ENCODE measurements around the gene PGM5.
"Not testable (repeated sequence)": the region's sequence is repeated elsewhere in the genome, so short reads cannot be mapped to it uniquely, and the experiment has no call there.

Gene PGM5

DNA sequence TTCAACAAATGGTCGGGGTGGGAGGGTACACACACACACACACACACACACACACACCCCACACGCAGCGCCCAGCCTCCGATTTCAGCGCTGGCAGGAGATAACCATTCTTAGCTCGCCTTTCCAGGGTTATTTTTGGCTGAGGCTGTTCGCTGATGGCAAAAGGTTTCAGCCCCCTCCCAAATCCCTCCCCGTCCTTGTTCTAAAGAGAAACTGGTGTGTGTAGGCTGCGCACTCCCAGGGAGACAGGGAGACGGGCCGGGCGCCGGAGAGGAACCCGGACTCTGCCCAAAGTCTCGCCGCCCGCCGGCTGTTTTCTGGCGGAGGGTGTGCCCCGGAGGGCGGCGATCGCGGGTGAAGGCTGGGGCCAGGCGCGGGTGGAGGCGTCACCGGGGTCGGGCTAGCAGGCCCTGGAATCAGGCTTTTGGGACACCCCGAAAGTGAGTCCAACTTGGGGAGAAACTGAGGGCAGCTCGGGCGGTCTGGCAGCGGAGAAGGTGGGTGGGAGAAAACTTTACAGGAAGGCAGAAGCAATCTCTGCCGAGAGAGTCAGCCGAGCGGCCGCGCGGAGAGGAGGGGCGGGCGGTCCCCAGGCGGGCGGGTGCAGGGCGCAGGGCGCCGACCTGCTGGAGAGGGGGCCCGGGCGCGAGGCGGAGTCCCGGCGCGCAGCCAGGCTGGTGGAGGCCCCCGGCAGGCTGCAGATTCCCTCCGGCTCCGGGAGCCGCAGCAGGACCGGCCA, at the start of gene PGM5:
Gene PGM5, plus strand, starts transcription at position 232 of the 739 bp plus-strand sequence. CDS start 517 bp downstream, outside the sequence.
- not testable (repeated sequence) for DNase-seq

GRCh38 chr9:68307127-68307526, 49.3 kb upstream of the PGM5 start:
- not testable (repeated sequence) for DNase-seq

GRCh38 chr9:68307654-68308053, 48.8 kb upstream of the PGM5 start:
- not testable (repeated sequence) for DNase-seq

- not testable (repeated sequence) for DNase-seq
These were observed 45.2 kb upstream of the PGM5 start for GRCh38 chr9:68311208-68311607.

- not testable (repeated sequence) for DNase-seq
These were observed 38.2 kb upstream of the PGM5 start for GRCh38 chr9:68318209-68318608.

DNA sequence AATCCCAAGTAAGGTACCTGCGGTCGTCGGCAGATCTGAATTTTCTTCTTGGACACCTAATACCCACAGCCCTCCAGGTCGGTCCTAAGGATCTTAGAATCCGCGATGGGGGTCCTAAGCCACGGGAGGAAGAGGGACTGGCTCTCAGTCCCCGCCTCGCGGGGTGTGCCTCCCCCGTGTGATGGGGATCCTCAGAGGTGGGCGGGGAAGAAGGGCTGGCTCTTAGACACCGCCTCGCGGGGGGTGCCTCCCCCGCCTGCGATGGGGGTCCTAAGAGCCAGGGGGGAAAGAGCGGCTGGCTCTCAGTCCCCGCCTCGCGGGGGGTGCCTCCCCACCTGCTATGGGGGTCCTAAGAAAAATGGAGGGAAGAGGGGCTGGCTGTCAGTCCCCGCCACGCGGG, 32.7 kb upstream of the PGM5 start:
- DNase-seq: not testable (repeated sequence)

DNA sequence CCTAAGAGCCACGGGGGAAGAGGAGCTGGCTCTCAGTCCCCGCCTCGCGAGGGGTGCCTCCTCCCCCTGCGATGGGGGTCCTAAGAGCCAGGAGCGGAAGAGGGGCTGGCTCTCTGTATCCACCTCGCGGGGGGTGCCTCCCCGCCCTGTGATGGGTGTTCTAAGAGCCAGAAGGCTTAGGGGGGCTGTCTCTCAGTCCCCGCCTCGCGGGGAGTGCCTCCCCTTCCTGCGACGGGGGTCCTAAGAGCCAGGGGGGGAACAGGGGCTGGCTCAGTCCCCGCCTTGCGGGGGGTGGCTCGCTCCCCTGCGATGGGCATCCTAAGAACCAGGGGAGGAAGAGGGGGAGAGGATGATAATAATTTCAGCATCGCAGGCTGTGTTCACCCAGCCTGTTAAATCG, 31.9 kb upstream of the PGM5 start:
- DNase-seq: not testable (repeated sequence)

- DNase-seq: not testable (repeated sequence)
These were observed 27.3 kb upstream of the PGM5 start for GRCh38 chr9:68329106-68329505.

- DNase-seq: not testable (repeated sequence)
These were observed 25.8 kb upstream of the PGM5 start for GRCh38 chr9:68330531-68331173.

GRCh38 chr9:68332122-68332521, 24.3 kb upstream of the PGM5 start:
- not testable (repeated sequence) for DNase-seq

GRCh38 chr9:68335935-68336334, 20.5 kb upstream of the PGM5 start:
- not testable (repeated sequence) for DNase-seq

DNA sequence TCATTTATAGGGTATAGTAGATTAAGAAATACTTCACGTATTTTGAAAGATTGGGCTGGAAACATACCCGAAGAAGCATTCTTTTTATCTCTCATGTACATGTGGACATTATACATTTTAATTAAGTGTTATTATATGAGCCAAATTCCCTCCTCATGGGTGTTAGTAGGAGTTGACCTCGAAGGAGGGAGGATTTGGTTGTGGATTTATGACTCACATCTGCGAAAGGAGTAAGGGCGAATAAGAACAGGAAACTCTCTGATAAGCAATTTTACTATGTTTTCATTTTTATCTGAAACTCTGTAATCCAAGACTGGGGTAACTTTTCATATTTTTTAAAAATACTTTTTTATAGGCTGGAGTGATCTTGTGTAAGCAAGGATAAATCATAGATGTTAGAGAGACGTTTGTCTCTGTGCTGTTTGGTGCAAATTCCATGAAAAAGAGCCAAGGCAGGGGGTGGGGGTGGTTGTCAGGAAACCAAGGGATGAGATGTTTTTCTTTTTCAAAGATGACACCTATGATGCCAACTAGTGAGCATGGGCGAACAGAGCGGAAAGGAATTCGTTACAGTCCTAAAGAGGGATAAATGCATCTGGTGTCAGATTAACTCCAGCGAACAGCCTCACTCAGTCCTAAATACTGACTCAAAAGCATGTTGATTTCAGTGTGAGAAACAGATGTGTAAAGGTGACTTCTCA, 19.6 kb upstream of the PGM5 start:
- not testable (repeated sequence) for DNase-seq

- DNase-seq: not testable (repeated sequence)
These were observed 18.4 kb upstream of the PGM5 start for GRCh38 chr9:68338000-68338399.

- DNase-seq: not testable (repeated sequence)
These were observed 14.0 kb upstream of the PGM5 start for GRCh38 chr9:68342265-68343025.

DNA sequence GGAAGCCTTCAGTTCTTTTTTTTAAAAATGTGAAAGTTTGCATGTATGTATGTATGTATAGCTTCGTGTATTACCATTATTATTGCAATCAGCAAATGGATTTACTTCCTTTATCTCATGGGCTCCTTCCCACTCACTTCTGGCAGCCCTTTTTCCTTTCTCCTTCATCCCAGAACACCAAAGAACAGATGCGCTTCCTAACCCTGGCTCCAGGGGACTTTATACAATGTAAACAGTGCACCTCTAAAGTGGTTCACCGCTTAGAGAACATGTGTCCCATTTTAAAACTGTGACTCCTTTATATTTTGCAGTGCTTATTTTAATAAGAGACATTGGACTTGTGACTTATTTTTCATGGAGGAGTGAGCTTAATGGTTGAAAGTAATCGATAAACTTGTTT, 13.2 kb upstream of the PGM5 start:
- DNase-seq: not testable (repeated sequence)

DNA sequence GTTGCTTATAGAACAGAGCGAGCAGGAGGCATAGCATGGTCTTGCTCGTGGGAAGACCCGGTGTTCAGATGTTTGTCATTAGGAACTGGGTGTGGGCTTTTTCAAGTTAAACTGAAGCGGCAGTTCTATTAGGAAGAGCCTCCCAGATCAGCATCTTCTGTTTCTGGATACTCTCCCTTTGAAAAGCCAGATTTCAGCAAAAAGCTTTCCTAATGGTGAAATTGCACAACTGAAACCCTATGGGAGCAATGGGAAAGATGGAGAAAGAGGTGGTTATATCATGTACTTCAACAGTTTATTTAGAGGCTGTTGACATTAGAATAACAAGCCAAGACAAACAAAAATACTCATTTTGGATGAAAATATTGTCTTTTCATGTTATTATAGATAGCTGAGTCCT, 12.4 kb upstream of the PGM5 start:
- not testable (repeated sequence) for DNase-seq

DNA sequence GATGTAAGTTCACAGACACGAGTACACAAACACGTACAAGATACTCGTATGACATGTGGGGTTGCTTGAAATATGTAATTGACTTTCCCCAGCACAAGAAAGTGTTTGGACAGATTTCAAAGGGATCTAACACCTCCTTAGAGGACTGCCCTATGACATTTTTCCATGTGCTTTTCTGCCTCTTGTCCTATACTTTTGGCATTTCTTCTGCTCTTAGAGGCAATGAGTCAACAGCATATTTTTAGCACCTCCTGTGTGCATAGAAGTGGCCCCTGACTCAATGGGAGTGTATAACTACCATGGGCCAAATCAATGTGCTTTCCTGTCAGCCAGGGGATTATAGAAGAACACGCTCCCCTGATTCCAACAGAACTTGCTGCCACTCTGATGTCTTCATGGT, 4.7 kb upstream of the PGM5 start:
- DNase-seq: not testable (repeated sequence)

DNA sequence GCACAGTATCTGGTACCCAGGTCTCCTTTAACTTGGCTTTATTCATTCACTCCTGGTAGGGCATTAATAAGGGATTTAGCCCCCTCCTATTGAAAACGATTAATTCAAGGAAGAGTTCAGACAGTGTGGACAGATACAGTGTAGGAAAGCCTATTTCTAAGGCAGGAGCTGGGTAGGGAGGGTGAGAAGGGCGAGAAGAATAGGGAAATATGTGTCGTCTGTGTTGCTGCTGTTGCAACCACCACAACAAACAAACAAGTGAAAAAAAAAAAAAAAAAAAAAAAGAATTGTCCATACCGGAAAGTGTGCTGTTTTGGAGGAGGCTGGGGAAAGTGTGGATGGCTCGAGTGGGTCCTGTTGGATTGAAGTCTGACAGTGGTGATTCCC, 425 bp upstream of the PGM5 start:
- not testable (repeated sequence) for DNase-seq

GRCh38 chr9:68357119-68357714, 806 bp downstream of the PGM5 start:
- DNase-seq: not testable (repeated sequence)

DNA sequence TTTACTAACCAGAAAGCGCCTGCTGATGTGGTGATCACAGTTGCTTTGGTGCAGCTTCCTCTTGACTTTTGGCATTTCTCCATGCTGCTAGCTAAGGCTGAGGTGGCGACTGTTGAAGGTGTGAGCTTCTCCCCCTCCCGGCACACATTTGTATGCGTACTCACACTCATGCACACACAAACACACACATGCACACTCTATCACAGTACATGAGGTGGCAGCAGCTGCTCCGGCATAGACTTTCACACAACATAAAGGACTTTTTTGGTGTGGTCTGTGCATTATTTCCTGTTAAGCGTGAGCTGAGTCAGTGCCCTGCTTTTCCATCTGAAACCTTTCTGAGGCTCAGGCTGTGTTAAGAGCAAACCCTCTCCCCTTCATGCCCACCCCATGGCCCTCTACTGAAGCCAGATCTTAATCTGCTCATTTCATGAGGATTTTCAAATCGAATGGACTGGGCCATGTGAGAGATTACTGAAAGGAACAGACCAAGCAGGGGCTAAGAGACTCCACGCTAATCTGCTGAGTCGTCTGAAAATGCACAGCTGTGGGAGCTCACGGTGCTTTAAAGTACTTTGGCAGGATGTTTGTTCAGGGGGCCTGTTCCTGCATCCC, 10.6 kb downstream of the PGM5 start:
- not testable (repeated sequence) for DNase-seq

GRCh38 chr9:68375789-68376188, 19.4 kb downstream of the PGM5 start:
- not testable (repeated sequence) for DNase-seq

DNA sequence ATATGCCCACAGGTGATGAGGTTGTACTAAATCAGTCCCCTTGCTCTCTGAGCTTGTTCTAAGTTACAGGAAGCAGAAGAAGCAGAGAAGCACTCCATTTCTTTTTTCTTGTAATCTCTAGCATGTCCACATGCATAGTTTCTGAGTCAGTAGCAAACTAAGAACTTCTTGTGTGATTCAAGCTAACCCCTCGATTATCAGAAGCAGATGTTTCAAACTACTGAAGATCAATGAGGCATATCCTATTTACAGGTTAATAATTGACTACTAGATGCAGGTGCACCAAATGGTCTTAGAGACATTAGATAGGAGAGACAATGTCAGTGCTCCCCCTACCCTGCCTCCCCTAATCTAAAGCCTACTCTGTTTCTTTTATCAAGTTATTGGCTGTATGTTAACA, 21.3 kb downstream of the PGM5 start:
- DNase-seq: not testable (repeated sequence)

All from CD4-positive, alpha-beta T cell treated with Interferon alpha-2 for 1 hour (primary cell).